Heart left ventricle (tissue), 13 donors: Measurements from ENCODE around the gene IFRD2.

ENCODE experiments used
- POLR2A ChIP-seq, 2 donors: fragments of 450-650 bp; IDR thresholded peaks; one replicate each; pipeline ENCODE4 v1.6.1; 2017; ENCODE audit warnings: antibody characterized with exemption in 2 of 2, mild to moderate bottlenecking in 2 of 2, moderate library complexity in 2 of 2
- TF ChIP-seq, protein P1 (sequence below), 12 donors: fragments of 200-600 bp; sonication (generic) in 4 of 12; IDR thresholded peaks; one replicate each; pipeline versions ENCODE4 v1.5.0 to v1.8.0; 2018 to 2022; ENCODE audit warnings: antibody characterized with exemption in 12 of 12, mild to moderate bottlenecking in 5 of 12
- donor health status: ischemic (EF 13 %, LVEDD 7.1; RV severe dilation, severe dysfunction).
- donor health status: DM: no; HTN: yes; CAD: no.
- donor health status: DM: no; HTN: no; CAD: no.
- donor health status: ischemic (EF 25% LVEDD 6.9; RV normal size, moderate dysfunction).
- donor health status: ischemic (EF 25% LVEDD 5.7; RV mildly dilated, moderate dysfunction).
- donor health status: ischemic (EF 35%, LVEDD 5.7; RV mildly dilated, moderate dysfunction).
- donor health status: nonischemic (EF 11% LVEDD 7.7; RV severe dilation, severe dysfunction).
- donor health status: DM: yes; HTN: yes; CAD: no.
- donor health status: PGD.
- donor health status: ischemic (EF 29% LVEDD 5.4; RV normal size, mild dysfunction).
- donor health status: nonischemic (EF 23%, LVEDD 6.1; RV moderate dilation, normal function).

DNA sequence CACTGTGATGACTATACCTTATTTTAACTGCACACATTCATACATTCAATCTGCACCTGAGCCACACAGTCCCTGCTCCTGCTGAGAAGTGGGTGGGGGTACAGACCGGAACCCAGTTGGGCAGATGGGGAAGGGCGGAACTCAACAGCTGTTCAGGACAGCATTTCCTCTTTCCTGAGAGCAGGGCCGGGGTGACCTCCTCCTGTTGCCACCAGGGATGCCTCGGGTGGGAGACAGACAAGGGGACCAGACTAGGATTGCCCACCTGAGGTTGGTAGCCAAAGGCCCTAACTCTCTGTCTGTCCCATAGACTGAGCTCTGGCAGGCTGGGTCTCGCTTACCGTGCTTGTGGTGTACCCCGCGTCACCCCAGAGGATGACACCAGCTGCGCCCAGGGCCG lies 26.4 kb upstream of the IFRD2 start:
- TF ChIP-seq, protein P1, sequence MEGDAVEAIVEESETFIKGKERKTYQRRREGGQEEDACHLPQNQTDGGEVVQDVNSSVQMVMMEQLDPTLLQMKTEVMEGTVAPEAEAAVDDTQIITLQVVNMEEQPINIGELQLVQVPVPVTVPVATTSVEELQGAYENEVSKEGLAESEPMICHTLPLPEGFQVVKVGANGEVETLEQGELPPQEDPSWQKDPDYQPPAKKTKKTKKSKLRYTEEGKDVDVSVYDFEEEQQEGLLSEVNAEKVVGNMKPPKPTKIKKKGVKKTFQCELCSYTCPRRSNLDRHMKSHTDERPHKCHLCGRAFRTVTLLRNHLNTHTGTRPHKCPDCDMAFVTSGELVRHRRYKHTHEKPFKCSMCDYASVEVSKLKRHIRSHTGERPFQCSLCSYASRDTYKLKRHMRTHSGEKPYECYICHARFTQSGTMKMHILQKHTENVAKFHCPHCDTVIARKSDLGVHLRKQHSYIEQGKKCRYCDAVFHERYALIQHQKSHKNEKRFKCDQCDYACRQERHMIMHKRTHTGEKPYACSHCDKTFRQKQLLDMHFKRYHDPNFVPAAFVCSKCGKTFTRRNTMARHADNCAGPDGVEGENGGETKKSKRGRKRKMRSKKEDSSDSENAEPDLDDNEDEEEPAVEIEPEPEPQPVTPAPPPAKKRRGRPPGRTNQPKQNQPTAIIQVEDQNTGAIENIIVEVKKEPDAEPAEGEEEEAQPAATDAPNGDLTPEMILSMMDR (IDR thresholded peaks at IDR 0.05): no peak
- TF ChIP-seq POLR2A (IDR thresholded peaks at IDR 0.05): no peak
